ENCODE measurements around the gene TUBB1.
"Not testable (repeated sequence)": the region's sequence is repeated elsewhere in the genome, so short reads cannot be mapped to it uniquely, and the experiment has no call there.

Gene TUBB1

GRCh38 chr20:59006864-59007664, 12.2 kb upstream of the TUBB1 start, which contains the start of gene CTSZ:
Gene CTSZ (minus strand): TSS chr20:59007254. CDS start chr20:59007128, 126 bp downstream.
- CTCF ChIA-PET, result no interaction called here
- DNase-seq (ENCODE audit: low read depth, low spot score), result no peak
- H3K4me3 ChIP-seq (ENCODE audit: low read depth, low read length), result peak within 1 kb of the TSS; percentile 69
- no peak for TF ChIP-seq CTCF (IDR thresholded peaks at IDR 0.05; ENCODE audit: insufficient read depth, low read length, missing control alignments)
- POLR2A ChIA-PET, result no interaction called here

- peak overlapping the region; percentile 69; the same call in 1 of the 2 replicates for H3K4me3 ChIP-seq (ENCODE audit: low read depth, low read length)
- TF ChIP-seq CTCF (IDR thresholded peaks at IDR 0.05; ENCODE audit: insufficient read depth, low read length, missing control alignments), result no peak
- DNase-seq (ENCODE audit: low read depth, low spot score), result no peak
- CTCF ChIA-PET, result interaction anchor here (1.6 to 1.7 kb wide), 2 partner anchors 23 to 25 kb away, joined by 3 to 4 read pairs; partner anchors contain the start of gene ATP5F1E
- POLR2A ChIA-PET, result no interaction called here
These were observed 11.3 kb upstream of the TUBB1 start for GRCh38 chr20:59007665-59008511.

GRCh38 chr20:59008715-59009336, 10.4 kb upstream of the TUBB1 start:
- no peak for TF ChIP-seq CTCF (IDR thresholded peaks at IDR 0.05; ENCODE audit: insufficient read depth, low read length, missing control alignments)
- no peak for DNase-seq (ENCODE audit: low read depth, low spot score)
- no peak overlapping the region for H3K4me3 ChIP-seq (ENCODE audit: low read depth, low read length)
- ChIA-PET CTCF (interaction anchor here (0.9 to 1.9 kb wide), 4 partner anchors 10 to 24 kb away, joined by 3 to 4 read pairs (median 4); partner anchors contain the start of genes ATP5F1E and TUBB1), POLR2A (interaction anchor here (0.6 kb wide), 1 partner anchor 40 kb away, joined by 3 read pairs; no protein-coding TSS in a partner anchor)

DNA sequence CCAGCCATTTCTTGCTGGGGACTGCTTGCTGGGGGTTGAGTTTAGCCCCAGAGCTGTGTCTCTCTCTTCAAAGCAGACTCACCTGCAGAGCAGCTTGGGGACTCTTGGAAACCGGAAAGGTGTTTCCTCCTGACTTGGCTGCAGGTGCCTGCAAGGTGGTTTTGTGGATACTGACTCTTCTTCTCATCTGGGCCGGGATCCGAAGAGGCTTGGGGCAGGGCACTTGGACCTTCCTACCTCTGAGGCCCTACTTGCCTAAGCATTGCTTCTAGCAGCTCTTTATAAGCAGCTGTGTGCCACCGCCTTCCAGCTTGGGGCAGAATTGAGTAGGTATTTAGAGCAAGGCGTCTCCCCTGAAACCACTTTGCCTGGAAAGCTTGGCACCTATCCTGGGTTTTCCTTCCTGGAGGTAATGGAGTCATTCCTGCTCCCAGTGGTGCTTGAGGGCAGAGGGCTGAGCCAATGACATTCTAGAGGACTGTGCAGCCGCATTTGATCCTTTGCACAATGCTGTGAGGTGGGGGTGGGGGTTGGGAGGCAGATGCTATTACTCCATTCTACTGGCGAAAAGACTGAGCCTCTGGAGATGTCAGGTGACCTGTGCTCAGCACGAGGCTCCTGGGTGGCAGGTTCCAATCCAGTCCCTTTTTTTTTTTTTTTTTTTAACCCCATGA, 8.8 kb upstream of the TUBB1 start:
- no peak for TF ChIP-seq CTCF (IDR thresholded peaks at IDR 0.05; ENCODE audit: insufficient read depth, low read length, missing control alignments)
- DNase-seq (ENCODE audit: low read depth, low spot score), result no peak
- H3K4me3 ChIP-seq (ENCODE audit: low read depth, low read length), result no peak overlapping the region
- CTCF ChIA-PET, result interaction anchor here (1.4 to 1.9 kb wide), 2 partner anchors 8 to 12 kb away, joined by 3 to 4 read pairs; partner anchors contain the start of gene TUBB1
- POLR2A ChIA-PET, result interaction anchor here (0.8 to 1.8 kb wide), 4 partner anchors 18 to 121 kb away, joined by 3 to 6 read pairs (median 4); partner anchors contain the start of gene ATP5F1E

DNA sequence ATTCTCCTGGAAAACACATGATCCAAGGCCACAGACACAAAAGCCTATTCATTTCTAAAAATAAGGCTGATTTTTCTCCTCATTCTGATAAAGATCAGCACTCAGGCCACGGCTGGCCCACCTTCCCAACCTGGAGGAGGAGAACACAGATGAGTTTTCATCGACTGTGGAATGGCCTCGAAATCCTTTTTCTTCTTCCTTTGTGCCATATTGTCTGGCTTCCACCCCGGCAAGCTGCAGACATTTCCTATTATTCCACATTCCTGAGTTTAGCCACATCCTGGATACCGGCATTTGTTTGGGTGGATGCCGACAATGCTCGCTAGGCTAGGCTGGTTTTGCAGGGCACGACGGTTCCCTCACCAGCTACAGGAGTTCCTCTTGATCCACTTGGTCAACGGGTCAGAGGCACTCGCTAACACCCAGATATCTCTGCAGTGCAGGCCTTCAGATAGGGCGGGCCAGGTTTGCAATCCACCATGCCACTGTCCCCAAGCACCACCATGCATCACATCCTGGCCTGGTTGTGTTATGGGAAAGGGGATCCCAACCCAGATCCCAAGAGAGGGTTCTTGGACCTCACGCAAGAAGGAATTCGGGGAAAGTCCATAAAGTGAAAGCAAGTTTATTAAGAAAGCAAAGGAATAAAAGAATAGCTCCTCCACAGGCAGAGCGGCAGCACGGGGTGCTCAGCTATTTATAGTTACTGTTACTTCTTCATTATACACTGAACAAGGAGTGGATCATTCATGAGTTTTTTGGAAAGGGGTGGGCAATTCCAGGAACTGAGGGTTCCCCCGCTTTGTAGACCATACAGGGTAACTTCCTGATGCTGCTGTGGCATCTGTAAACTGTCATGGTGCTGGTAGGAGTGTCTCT, 8.0 kb upstream of the TUBB1 start:
- H3K4me3 ChIP-seq (ENCODE audit: low read depth, low read length), result no peak overlapping the region
- CTCF ChIA-PET, result interaction anchor here (1.0 to 1.4 kb wide), 2 partner anchors 11 to 144 kb away, joined by 3 to 4 read pairs; no protein-coding TSS in a partner anchor
- peak; percentile 65 for DNase-seq (ENCODE audit: low read depth, low spot score)
- TF ChIP-seq CTCF (IDR thresholded peaks at IDR 0.05; ENCODE audit: insufficient read depth, low read length, missing control alignments), result no peak
- POLR2A ChIA-PET, result interaction anchor here (0.9 to 1.8 kb wide), 3 partner anchors 19 to 122 kb away, joined by 3 to 6 read pairs (median 4); partner anchors contain the start of gene ATP5F1E

GRCh38 chr20:59011874-59012157, 7.4 kb upstream of the TUBB1 start:
- CTCF ChIA-PET, result interaction anchor here (1.0 kb wide), 1 partner anchor 145 kb away, joined by 4 read pairs; no protein-coding TSS in a partner anchor
- POLR2A ChIA-PET; H3K4me3 ChIP-seq (ENCODE audit: low read depth, low read length); DNase-seq (ENCODE audit: low read depth, low spot score): not testable (repeated sequence)

Measured in AG04449 (cell line).